Stimulated activated CD8-positive, alpha-beta memory T cell treated with anti-CD3 and anti-CD28 coated beads, Interleukin-7, amount 100 ng/mL, for 48 hours (primary cell): Measurements from ENCODE around the gene DUSP12.
"Not testable (repeated sequence)": the region's sequence is repeated elsewhere in the genome, so short reads cannot be mapped to it uniquely, and the experiment has no call there.

Experiments used
- DNase-seq, 2 donors: peaks; one replicate each; pipeline ENCODE4 v3.0.0-alpha.2; 2020; ENCODE audit warnings: low read depth in 1 of 2; ENCODE audit errors: extremely low read depth in 1 of 2

The DUSP12 gene

GRCh38 chr1:161749509-161750407, at the start of gene DUSP12:
TSS of gene DUSP12 (plus strand) at chr1:161749786. CDS start at chr1:161749802, 16 bp downstream.
- DNase-seq, result peak; percentile 76 to 92

- DNase-seq, result no peak
Measured at GRCh38 chr1:161702250-161702649, 47.3 kb upstream of the DUSP12 start.

- DNase-seq, result no peak
Measured at GRCh38 chr1:161705537-161705936, 44.0 kb upstream of the DUSP12 start.

- DNase-seq, result no peak
Measured at GRCh38 chr1:161706113-161706481, 43.5 kb upstream of the DUSP12 start.

GRCh38 chr1:161706482-161707347, 42.9 kb upstream of the DUSP12 start, which contains the start of gene FCRLA:
TSS of gene FCRLA (plus strand) at chr1:161707229. CDS start at chr1:161707265, 36 bp downstream.
- DNase-seq, result no peak

- no peak for DNase-seq
Measured at GRCh38 chr1:161707503-161707902, 42.1 kb upstream of the DUSP12 start.

GRCh38 chr1:161709373-161709772, 40.2 kb upstream of the DUSP12 start:
- no peak for DNase-seq

GRCh38 chr1:161710560-161710959, 39.0 kb upstream of the DUSP12 start:
- DNase-seq, result no peak

- no peak for DNase-seq
Measured at GRCh38 chr1:161718559-161719324, 30.8 kb upstream of the DUSP12 start.

- no peak for DNase-seq
Measured at GRCh38 chr1:161719325-161719611, 30.3 kb upstream of the DUSP12 start.

GRCh38 chr1:161720422-161720821, 29.2 kb upstream of the DUSP12 start:
- no peak for DNase-seq

- DNase-seq, result no peak
Measured at GRCh38 chr1:161720956-161721737, 28.4 kb upstream of the DUSP12 start, which contains the start of gene FCRLB. TSS of gene FCRLB (plus strand) at chr1:161721544. CDS start at chr1:161722673, 1,129 bp downstream.

- DNase-seq, result no peak
Measured at GRCh38 chr1:161721738-161722343, 27.7 kb upstream of the DUSP12 start.

GRCh38 chr1:161722406-161722805, 27.2 kb upstream of the DUSP12 start:
- no peak for DNase-seq

GRCh38 chr1:161723459-161724141, 26.0 kb upstream of the DUSP12 start:
- no peak for DNase-seq

GRCh38 chr1:161725258-161725907, 24.2 kb upstream of the DUSP12 start:
- DNase-seq, result not testable (repeated sequence)

GRCh38 chr1:161725908-161726472, 23.6 kb upstream of the DUSP12 start:
- no peak for DNase-seq
